Hepatocyte (in vitro differentiated cells): Measurements from ENCODE around the gene CCDC83.

Experiments
- EZH2 ChIP-seq: fragments of 200-600 bp; sonication (generic); IDR thresholded peaks from 2 replicates; pipeline ENCODE4 v1.6.1; 2016; ENCODE audit warnings: antibody characterized with exemption, mild to moderate bottlenecking, borderline replicate concordance
- EZH2phosphoT487 ChIP-seq: fragments of 200-600 bp; sonication (generic); IDR thresholded peaks from one replicate; pipeline ENCODE4 v1.6.1; 2018; ENCODE audit warnings: antibody characterized with exemption, mild to moderate bottlenecking, low read depth, moderate library complexity; ENCODE audit not compliant: unreplicated experiment, severe bottlenecking
- TF ChIP-seq, protein P1 (sequence below): fragments of 200-600 bp; sonication (generic); IDR thresholded peaks from 2 replicates; pipeline ENCODE4 v1.5.1; 2016; ENCODE audit warnings: antibody characterized with exemption, mild to moderate bottlenecking; ENCODE audit not compliant: poor library complexity

- no peak for TF ChIP-seq EZH2
- TF ChIP-seq, protein P1, sequence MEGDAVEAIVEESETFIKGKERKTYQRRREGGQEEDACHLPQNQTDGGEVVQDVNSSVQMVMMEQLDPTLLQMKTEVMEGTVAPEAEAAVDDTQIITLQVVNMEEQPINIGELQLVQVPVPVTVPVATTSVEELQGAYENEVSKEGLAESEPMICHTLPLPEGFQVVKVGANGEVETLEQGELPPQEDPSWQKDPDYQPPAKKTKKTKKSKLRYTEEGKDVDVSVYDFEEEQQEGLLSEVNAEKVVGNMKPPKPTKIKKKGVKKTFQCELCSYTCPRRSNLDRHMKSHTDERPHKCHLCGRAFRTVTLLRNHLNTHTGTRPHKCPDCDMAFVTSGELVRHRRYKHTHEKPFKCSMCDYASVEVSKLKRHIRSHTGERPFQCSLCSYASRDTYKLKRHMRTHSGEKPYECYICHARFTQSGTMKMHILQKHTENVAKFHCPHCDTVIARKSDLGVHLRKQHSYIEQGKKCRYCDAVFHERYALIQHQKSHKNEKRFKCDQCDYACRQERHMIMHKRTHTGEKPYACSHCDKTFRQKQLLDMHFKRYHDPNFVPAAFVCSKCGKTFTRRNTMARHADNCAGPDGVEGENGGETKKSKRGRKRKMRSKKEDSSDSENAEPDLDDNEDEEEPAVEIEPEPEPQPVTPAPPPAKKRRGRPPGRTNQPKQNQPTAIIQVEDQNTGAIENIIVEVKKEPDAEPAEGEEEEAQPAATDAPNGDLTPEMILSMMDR = no peak
- TF ChIP-seq EZH2phosphoT487 = no peak
Observed at GRCh38 chr11:85913513-85913912, 58.3 kb downstream of the CCDC83 start.
